ENCODE data around the gene SLIT1. TPM values are rescaled to one million over a fixed set of nuclear protein-coding genes. Genes with fewer than 3 reads are reported as not detected.
"Not testable (repeated sequence)": the region's sequence is repeated elsewhere in the genome, so short reads cannot be mapped to it uniquely, and the experiment has no call there.

The SLIT1 gene
- total RNA-seq, 4 donors from 2014 or later: 0.04 to 0.13 TPM; not detected in 2

DNA sequence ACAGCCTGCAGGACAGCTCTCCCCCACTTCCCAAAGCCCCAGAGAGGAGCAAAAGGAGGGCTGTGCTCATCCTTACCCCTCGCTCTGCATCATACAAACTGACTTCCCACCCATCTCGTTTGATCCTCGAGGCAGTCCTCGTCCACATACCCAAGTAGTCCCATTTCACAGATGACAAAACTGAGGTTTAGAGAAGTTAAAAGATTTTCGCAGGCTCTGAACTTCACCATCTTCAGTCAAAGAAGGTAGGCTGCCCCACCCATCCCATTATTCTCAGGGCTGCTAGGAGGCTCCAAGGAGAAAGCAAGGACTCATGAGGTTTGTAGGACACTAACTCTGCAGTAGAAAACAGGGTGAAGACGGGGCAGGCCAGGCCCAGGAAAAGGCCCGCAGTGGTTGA lies 147.1 kb downstream of the SLIT1 start:
- TF ChIP-seq POLR2A (IDR thresholded peaks at IDR 0.05): no peak
- TF ChIP-seq, protein P1, sequence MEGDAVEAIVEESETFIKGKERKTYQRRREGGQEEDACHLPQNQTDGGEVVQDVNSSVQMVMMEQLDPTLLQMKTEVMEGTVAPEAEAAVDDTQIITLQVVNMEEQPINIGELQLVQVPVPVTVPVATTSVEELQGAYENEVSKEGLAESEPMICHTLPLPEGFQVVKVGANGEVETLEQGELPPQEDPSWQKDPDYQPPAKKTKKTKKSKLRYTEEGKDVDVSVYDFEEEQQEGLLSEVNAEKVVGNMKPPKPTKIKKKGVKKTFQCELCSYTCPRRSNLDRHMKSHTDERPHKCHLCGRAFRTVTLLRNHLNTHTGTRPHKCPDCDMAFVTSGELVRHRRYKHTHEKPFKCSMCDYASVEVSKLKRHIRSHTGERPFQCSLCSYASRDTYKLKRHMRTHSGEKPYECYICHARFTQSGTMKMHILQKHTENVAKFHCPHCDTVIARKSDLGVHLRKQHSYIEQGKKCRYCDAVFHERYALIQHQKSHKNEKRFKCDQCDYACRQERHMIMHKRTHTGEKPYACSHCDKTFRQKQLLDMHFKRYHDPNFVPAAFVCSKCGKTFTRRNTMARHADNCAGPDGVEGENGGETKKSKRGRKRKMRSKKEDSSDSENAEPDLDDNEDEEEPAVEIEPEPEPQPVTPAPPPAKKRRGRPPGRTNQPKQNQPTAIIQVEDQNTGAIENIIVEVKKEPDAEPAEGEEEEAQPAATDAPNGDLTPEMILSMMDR (IDR thresholded peaks at IDR 0.05): no peak
- TF ChIP-seq EP300 (IDR thresholded peaks at IDR 0.05): no peak
- no peak for TF ChIP-seq POLR2AphosphoS5 (IDR thresholded peaks at IDR 0.05)
- ATAC-seq: no peak
- H3K4me3 ChIP-seq: no peak overlapping the region
- H3K27ac ChIP-seq: no peak overlapping the region
- WGBS, 2 donors (ENCODE audit: low coverage in 1 of 2): 71 to 92% methylated on average over 2 to 7 of the region's 7 CpGs
- no peaks in the 10 kb centered on the region for H3K9me3 ChIP-seq
- H3K36me3 ChIP-seq: no peaks in the 10 kb centered on the region
- no peaks in the 10 kb centered on the region for H3K27me3 ChIP-seq
- H3K4me1 ChIP-seq: peaks cover 0 to 14% (median 7%) of the 10 kb centered on the region in 3 donors

DNA sequence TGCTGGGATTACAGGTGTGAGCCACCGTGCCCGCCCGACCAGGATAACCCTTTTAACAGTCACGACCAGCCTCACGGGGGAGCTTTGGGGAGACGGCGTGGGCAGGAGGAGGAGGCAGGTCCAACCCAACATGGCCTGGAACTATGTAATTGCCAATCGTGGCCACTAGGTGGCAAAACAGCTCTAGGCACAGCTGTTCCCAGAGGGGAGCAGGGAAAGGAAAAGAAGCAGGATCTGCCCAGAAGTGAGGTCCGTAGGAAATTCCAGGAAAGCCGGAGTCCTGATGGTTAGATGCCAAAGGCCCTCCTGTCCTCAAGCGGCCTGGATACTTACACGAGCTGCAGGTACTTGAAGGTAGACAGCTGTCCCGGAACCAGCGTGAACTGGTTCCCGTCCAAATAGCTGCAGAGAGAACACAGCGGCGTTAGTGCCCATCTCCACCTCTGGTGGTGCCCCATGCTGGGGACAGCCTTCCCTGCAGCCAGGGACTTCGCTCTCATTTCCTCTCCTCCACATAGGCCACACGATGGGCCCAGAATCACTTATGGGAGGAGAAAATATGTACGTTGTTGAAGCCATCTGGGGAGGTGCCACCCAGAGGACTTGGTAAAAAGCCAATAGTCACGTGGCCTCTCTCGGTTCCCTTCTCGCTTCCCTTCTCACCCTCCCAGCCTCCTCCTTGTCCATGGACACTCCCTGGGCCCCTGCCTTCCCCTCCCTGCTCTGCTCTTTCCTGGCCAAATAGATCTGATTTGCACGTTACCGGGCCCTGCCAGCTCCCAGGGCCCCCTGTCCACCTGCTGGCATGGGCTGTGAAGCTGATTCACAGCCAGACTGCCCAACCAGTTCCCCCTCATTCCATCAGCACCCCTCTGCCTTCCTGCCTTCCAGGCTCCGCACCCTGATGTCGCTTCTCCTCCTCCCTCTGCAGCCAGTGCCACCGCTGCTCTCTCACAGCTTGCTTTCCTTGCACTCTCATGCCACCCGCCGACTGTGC lies 148.1 kb downstream of the SLIT1 start:
- Histone ChIP-seq H3K36me3 (no peaks in the 10 kb centered on the region), H3K4me3 (peak overlapping the region; percentile 33 to 49), H3K27me3 (no peaks in the 10 kb centered on the region), H3K27ac (peak overlapping the region in 2 of 4 donors; percentile 22 to 55), H3K4me1 (peaks cover 0 to 14% (median 7%) of the 10 kb centered on the region in 3 donors), H3K9me3 (no peaks in the 10 kb centered on the region)
- TF ChIP-seq EP300 (IDR thresholded peaks at IDR 0.05): no peak
- TF ChIP-seq POLR2A (IDR thresholded peaks at IDR 0.05): no peak
- TF ChIP-seq, protein P1 (IDR thresholded peaks at IDR 0.05): peak in 3 of 4 experiments; percentile 84 to 92 (median 86)
- peak; percentile 23 for TF ChIP-seq POLR2AphosphoS5 (IDR thresholded peaks at IDR 0.05)
- ATAC-seq: peak; percentile 89
- WGBS, 2 donors (ENCODE audit: low coverage in 1 of 2): 40 to 70% methylated on average over 5 to 11 of the region's 30 CpGs

DNA sequence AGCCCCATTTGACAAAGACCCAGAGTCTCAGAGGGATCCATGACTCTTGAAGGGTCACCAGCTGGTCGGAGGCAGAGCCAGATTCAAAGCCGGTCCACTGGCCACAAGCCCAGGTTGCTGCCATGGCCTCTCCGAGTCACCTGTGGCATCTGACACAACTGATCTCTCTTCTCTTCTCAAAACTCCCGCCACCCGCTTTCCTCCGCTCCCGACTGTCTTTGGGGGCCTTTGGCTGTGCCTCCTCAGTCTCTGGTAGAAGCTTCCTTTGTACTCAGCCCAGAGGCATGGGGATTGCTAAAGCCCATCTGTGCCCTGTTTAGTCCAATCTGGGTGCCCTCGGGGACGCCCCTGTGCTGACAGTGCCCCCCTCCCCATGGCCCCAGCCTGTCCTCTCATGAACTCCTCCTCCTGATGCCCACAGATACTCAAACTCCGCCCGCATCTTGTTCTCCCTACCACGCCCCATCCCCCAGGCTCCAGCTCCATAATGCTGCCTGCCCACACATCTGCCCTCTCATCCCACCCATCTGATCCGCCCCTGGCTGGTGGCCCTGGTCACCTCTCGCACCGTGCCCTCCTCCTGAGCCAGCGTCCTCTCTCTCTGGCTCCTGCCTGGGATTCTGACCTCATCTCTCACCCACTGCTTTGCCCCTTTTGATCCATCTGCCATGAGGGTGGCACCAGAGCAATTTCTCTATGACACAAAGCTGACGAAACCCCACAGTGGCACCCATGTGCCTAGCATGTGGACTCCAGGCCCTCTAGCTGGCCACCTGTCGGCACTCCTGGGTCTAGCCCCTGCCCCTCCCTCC lies 150.6 kb downstream of the SLIT1 start:
- Histone ChIP-seq H3K36me3 (no peaks in the 10 kb centered on the region), H3K27me3 (peaks cover 4% of the 10 kb centered on the region), H3K9me3 (no peaks in the 10 kb centered on the region), H3K27ac (no peak overlapping the region), H3K4me3 (no peak overlapping the region), H3K4me1 (peaks cover 0 to 14% (median 7%) of the 10 kb centered on the region in 3 donors)
- TF ChIP-seq EP300 (IDR thresholded peaks at IDR 0.05) (no peak), POLR2A (IDR thresholded peaks at IDR 0.05) (no peak), POLR2AphosphoS5 (IDR thresholded peaks at IDR 0.05) (no peak)
- TF ChIP-seq, protein P1 (IDR thresholded peaks at IDR 0.05): no peak
- no peak for ATAC-seq
- 90 to 93% methylated on average over 3 to 14 of the region's 18 CpGs for WGBS, 2 donors (ENCODE audit: low coverage in 1 of 2)

DNA sequence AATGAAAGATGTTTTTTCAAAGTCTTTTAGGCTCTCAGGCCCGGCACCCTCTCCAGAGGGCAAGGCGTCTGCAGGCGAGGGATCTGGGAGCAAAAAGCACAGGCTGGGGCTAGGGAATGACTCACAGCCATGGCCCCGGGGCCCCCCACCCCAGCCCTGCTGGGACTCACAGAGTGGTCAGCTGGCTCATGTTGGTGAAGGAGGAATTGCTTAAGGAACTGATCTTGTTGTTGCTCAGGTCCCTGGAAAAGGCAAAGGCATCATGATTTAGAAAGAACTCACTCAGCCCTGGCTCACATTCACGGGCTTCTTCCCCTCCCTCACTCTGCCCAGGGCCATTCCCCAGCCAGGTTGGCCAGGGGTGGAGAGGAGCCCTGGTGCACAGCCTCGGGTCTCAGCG lies 151.5 kb downstream of the SLIT1 start:
- WGBS, 2 donors (ENCODE audit: low coverage in 1 of 2): 50% methylated on average over 2 of the region's 7 CpGs; no CpG with 5 or more reads in 1 of the 2 donors

DNA sequence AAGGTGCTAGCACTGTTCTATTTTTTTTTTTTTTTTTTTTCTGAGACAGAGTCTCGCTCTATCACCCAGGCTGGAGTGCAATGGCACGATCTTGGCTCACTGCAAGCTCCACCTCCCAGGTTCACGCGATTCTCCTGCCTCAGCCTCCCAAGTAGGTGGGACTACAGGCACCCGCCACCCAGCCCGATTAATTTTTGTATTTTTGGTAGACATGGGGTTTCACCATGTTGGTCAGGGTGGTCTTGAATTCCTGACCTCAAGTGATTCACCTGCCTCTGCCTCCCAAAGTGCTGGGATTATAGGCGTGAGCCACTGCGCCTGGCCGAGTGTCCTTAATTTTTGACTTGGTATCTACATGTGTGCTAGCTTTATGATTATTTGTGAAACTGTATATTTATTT lies 151.9 kb downstream of the SLIT1 start:
- H3K9me3 ChIP-seq, H3K27ac ChIP-seq, H3K36me3 ChIP-seq, ATAC-seq, H3K27me3 ChIP-seq, H3K4me3 ChIP-seq: not testable (repeated sequence)
- WGBS, 2 donors (ENCODE audit: low coverage in 1 of 2): 95 to 96% methylated on average over 5 to 9 of the region's 9 CpGs
- peaks cover 0 to 14% (median 7%) of the 10 kb centered on the region in 3 donors for H3K4me1 ChIP-seq

More for the DNA sequence above, 151.5 kb downstream of the SLIT1 start:
- ATAC-seq: no peak
- Histone ChIP-seq H3K27me3 (peaks cover 4% of the 10 kb centered on the region), H3K27ac (no peak overlapping the region), H3K9me3 (no peaks in the 10 kb centered on the region), H3K4me1 (peaks cover 0 to 14% (median 7%) of the 10 kb centered on the region in 3 donors), H3K4me3 (no peak overlapping the region), H3K36me3 (no peaks in the 10 kb centered on the region)
- TF ChIP-seq POLR2AphosphoS5 (IDR thresholded peaks at IDR 0.05) (no peak), EP300 (IDR thresholded peaks at IDR 0.05) (no peak), POLR2A (IDR thresholded peaks at IDR 0.05) (no peak)
- TF ChIP-seq, protein P1 (IDR thresholded peaks at IDR 0.05): no peak
